SK-N-MC (cell line): Measurements from ENCODE around the gene WDR70.
"Not testable (repeated sequence)": the region's sequence is repeated elsewhere in the genome, so short reads cannot be mapped to it uniquely, and the experiment has no call there.

Source experiments
- EZH2 ChIP-seq: fragments of 200-600 bp; sonication (generic); IDR thresholded peaks from one replicate; pipeline ENCODE4 v1.6.1; 2017; ENCODE audit warnings: antibody characterized with exemption
- FOXP2 ChIP-seq: optimal IDR thresholded peaks from 2 replicates; pipeline ENCODE3; 2011; ENCODE audit warnings: mild to moderate bottlenecking, moderate library complexity; ENCODE audit not compliant: insufficient read depth; ENCODE audit errors: extremely low read length, control extremely low read depth
- POLR2AphosphoS5 ChIP-seq: IDR thresholded peaks from 2 replicates; pipeline ENCODE4 v1.6.1; 2012; ENCODE audit warnings: mild to moderate bottlenecking, low read depth, low read length, borderline replicate concordance

DNA sequence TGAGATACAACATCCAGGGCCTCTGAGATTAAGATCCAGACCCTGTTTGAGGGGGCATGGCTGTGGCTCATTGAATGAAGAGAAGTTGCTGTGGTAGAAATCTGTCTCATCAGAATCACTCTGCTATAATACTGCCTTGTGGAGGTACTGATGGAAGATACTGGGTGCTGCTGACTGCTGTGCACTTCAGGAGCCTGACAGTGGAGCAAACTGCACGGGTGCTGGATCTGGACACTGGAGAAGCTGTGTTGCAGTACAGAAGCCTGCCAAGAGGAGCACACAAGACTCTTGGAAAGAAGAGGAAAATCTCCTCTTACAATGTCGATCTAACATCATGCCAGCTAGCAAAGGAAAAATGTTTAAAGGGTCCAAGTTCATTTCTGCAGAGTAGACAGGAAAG is 85.5 kb downstream of the WDR70 start:
- TF ChIP-seq EZH2, POLR2AphosphoS5, FOXP2: not testable (repeated sequence)
